ENCODE results near the gene TSFM. TPM values are rescaled to one million over a fixed set of nuclear protein-coding genes. Genes with fewer than 3 reads are reported as not detected.
"Not testable (repeated sequence)": the region's sequence is repeated elsewhere in the genome, so short reads cannot be mapped to it uniquely, and the experiment has no call there.

The TSFM gene
- total RNA-seq, 1 donor from 2014 or later = 36.3 TPM

DNA sequence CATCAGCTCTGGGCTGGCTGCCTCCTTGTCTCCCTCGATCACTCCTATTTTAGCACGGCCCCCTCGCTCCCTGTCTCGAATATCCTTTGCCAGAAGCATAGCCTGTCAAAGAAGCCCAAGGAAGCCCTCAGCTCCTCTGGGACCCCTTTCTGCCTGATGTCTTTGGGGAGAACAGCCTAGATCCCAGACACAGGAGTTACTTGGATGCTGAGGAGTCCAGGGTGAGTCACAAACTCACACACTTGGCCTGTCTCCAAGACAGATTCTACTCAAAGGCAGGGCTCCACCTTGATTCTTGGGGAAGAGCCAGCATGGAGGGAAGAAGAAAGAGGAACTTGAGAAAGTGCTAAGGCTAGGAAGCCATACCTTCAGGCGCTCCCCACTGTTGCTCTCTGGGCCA is 27.9 kb downstream of the TSFM start:
- intact Hi-C loops (cut with micrococcal nuclease) = no loop called here

DNA sequence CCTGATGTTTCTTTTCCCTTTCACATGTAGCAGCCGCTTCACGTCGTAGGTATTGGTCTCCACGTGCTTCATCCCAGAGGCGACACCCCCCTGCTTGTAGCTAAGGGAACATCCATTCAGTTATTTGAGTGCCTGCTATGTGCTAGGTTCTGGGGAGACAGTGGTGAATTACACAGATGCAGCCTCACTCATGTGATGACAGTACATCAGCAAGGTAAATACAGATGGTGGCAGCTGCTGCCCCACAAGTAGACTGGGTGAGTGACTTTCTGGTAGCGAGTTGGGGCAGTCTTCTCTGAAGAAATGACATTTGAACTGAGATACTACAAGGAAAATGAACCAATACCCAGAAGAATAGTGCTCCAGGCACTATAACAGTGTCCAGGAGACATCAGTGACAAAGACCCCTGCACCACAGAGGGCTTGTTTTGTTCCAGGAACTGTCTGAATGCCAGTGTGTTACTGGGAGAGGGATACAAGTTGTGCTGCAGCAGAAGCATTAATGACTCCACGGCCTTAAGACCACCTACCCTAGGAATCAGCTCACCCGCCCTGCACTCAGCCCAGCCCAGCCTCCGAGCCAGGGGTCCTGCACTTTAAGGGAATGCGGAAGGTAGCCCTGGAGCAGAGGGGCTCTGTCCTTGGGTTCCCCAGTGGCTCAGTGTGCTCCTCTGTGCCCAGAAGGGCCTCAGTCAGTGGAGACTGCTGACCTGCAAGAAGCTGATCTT is 28.6 kb downstream of the TSFM start:
- intact Hi-C loops (cut with micrococcal nuclease) = no loop called here

DNA sequence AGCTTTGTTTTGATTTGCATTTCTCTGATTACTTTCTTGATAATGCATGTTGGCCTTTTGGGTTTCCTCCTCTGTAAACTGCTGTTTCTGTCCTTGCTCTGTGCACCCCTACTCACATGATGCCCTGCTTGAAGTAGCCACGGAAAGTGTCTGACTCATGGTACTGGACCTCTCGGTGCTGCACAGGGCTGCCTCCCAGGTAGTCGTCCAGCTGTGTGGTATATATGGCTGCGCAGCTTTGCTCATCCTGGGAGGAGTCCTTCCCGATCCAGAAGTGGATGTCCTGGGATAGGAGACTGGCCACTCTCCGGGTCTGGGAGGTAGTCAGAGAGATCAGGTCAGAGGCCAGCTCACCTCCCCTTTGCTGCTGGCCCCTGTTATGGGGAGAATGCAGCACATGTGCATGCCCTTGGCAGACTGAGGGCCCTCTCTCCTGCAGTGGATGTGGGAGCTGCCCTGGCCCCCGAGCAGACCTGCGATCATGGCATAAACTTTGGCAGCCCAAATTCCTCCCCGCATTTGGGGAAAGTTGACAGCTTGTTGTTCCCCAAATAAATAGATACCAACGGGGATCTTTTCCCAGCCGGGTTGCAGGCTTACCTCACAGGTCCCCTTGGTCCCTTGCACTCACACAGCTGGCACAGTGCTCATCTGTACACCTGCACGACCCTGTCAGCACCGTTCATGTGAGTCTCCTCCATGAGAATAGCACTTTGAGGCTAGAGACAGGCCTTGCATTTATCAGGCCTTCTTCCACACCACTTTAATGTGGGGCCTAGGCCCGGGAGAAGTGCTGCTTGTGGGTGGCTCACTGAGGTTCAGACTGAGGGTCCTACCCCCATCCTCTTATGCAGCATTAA is 30.8 kb downstream of the TSFM start:
- intact Hi-C loops (cut with micrococcal nuclease) = no loop called here

DNA sequence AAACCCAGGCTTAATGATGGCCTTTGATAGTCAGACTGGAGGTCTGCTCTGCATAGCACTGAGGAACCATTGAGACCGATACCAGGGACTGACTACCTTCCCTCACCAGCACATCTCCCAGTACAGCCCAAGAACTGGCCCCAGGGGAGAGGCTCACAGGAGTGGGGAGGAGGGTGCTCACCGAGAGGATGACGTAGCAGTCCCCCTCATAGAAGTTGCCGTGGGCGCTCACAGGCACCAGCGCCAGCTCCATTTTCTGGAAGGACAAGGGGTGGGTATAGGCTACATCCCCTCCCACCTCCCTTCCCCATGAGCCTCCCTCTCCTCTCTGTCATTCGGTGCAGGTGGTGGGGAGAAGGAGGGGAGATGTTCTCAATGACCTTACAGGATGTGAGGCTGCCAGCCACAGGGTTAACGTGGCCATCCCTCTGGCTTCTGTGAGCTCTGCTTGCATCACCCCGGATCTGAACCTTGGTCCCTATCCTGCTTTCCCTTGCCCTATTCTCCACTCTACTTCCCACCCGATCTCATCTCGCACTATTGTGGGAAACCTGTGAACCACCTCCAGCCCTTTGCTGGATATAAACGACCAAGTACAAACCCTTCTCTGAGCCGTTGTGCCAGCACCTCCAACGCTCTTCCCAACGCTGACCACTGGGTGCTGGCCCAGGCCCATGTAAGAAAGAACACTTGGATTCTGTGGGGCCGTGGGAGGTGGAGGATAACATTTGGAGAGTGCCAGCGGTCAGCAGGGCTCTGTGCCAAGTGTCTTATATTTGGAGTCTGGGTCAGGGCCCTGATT is 31.6 kb downstream of the TSFM start:
- intact Hi-C loops (cut with micrococcal nuclease) = no loop called here

DNA sequence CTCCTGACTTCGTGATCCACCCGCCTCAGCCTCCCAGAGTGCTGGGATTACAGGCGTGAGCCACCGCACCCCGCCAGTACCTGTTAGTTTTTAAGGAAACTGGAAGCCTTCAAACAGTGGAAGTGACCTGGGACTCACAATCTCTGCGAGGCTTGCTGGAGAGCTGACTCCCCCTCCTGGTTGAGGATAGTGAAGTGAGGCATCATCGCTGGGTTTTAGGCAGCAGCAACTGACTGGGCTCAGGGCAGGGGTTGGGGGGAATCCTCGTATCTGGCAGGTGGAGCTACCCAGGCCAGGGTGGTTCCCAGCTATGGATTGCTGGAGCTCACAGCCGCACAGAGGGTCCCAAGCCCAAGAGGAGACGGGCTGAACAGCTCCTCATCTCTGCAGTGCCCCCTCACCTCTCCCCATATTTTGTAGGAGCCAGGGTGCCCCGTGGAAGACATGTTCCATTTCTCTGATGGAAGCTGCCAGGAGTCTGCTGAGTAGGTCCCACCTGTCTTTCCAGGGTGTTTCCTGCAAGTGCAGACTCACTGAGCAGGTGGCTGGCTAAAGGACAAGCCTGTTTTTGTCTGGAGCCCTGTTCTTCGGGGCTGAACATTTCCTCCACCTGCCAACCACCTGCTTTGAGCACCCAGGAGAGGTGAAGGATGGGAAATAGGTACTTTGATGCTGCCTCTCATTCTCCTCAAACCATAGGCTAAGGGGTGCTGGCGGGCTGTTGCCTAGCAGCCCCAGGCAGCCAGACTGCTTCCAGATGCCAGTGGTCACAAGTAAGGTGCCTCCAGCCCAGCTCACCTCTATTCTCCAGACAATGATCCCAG is 32.8 kb downstream of the TSFM start:
- intact Hi-C loops (cut with micrococcal nuclease) = no loop called here

DNA sequence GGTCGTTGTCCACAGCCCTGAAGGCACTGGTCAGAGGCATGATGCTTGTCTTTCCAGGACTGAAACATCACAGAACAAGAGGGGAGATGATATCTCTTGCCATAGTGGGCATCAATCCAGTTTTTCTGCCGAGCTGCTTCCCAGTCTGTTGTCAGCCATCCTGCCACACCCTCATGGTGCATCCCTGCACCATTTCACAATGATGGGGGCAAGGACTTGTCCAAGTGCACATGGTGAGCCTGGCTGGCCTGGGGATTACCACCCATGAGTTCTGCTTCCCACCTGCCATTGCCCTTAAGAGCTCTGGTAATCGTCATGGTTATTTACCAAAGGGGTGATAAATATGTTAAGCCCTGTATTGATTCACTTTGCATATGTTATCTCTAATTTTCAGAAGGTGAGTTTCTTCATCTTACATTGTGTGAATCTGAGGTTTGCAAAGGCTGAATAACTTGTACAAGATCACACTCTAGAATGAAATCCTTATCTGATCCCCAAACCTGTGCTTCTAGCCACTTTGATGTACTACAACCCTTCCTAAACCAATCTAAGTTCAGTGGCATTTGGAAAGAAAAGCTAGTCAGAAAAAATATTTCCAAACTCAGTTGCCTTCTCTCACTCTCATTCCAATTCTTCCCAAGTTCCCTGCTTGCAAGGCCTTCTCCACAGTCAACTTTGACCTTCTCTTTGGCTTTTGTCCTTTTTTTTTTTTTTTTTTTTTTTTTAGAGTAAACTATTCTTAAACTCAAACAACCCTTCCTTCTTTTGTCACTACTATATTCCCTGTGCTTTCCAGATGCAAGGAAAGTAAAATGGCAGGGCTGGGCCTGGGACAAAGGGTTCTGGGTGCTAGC is 33.6 kb downstream of the TSFM start:
- intact Hi-C loops (cut with micrococcal nuclease) = no loop called here

DNA sequence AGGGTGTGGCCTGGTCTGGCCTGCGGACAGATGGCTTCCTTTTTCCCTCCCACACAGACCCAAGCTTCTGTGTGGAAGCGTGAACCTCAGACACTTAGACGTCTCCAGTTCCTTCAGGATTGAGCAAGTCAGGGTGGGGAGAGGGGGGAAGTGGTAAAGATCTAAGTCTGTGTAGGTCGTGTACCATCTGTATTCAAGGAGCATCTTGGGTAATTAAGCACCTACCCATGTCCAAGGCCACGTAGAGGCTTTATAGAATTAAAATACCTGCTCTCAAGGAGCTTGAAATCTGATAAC is 34.2 kb downstream of the TSFM start:
- intact Hi-C loops (cut with micrococcal nuclease) = no loop called here

DNA sequence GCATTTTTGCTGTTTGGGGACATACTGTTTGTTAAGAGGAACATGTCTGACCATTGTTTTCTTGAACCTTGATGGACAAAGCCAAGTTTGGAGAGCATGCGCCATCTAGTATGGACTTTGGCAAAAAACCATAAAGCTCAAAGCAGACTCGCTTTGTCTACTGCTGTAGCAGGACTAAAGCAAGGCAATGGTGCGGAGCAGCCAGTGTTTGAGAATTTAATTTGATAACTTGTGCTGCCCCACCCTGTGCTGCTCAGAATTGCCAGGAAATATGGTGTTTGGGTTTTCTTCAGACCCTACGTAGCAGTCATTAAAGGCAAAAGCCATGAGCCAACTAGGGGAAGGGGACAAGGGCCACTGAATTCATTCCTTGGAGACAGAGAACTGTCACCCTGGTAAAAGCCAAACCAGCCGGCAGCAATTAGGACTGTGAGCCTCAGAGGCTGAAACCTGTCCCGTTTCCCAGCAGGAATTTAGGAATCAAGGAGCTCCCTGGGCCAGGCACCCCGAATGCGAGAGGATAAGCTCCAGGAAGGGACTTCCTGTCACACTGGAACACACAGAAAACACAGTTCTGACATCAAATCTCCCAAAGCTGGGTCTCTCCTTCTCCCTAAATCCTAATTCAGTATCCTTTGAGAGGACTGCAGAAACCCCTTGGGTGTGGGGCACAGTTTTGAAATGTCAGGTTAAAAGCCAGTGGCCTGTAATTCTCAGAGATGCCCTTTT is 34.8 kb downstream of the TSFM start:
- intact Hi-C loops (cut with micrococcal nuclease) = no loop called here

DNA sequence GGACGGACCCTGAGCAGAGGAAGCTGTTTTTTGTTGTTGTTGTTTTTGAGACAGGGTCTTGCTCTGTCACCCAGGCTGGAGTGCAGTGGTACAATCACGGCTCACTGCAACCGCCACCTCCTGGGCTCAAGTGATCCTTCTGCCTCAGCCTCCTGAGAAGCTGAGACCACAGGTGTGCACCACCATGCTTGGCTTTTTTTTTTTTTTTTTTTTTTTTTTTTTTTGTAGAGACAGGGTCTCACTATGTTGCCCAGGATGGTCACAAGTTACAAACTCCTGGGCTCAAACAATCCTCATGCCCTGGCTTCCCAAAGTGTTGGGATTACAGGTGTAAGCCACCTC is 35.4 kb downstream of the TSFM start:
- intact Hi-C loops (cut with micrococcal nuclease) = not testable (repeated sequence)

DNA sequence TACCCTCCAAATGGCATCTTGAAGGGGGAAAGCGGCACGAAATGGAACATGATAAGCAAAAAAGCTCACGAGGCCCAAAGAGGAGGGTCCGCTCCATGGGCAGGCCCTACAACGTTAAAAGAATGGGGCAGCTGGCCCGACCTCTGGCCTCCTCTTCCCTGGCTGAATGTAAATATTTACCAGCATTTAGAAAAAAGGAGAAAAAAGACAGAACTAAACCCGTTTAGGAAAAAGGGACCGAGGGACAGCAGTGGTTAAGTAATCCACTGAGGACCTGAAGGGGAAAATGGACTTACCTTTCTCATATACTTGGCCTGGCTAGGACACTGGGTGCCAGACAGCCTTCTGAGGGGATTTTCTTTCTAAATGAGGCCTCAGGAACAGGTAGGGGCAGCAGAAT is 37.5 kb downstream of the TSFM start:
- intact Hi-C loops (cut with micrococcal nuclease) = not testable (repeated sequence)

DNA sequence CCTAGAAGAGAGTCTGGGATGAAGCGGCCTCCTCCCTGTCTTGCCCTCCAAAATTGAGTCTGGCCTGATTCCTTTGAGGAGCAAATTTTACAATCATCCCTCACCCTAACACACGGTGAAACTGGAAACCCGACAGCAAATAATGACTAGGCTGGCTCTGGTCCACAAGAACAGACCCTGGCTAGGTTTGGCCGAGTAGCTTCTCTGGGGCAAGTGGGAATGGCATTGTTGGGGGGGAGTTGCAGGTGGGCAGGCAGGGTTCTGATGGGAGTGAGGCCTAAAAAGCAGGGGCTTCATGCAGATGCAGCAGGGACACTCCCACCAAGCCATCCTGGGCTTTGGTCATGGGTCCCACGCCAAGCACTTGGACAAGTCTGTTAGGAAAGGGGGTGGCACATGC is 38.4 kb downstream of the TSFM start:
- intact Hi-C loops (cut with micrococcal nuclease) = not testable (repeated sequence)

DNA sequence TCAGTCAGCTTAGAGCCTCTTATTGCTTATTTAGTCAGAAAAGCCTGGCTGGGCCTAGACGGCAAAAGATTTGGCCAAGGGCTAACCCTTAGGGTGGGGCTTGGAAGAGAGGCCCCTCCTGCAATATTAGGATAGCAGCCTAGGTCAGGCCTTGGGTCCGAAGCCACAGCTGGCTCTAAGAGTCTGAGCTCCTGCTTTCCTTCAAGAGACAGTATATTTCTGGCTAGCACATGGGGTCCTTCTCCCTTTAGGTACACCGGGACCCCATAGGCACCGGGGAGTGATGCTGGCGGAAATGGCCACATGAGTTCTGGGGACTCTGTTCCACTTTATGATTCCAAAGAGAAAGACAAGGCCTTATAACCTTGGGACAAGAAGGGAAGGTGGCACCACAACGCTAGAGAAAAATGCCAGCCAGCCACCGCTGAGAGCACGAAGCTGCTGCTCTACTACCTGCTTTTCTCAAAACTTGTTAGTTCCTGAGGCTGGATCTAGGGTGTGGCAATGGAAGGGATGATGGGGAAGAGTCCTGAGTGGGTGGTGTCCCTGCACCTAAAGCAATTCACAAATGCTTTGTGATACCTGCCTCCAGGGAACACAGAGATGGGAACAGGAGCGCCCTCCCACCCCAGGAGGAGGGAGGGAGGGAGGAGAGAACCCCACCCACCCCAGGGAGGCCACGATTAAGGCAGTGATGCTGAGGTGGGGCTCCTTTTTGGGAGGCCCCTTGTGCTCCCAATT is 39.1 kb downstream of the TSFM start:
- intact Hi-C loops (cut with micrococcal nuclease) = no loop called here

DNA sequence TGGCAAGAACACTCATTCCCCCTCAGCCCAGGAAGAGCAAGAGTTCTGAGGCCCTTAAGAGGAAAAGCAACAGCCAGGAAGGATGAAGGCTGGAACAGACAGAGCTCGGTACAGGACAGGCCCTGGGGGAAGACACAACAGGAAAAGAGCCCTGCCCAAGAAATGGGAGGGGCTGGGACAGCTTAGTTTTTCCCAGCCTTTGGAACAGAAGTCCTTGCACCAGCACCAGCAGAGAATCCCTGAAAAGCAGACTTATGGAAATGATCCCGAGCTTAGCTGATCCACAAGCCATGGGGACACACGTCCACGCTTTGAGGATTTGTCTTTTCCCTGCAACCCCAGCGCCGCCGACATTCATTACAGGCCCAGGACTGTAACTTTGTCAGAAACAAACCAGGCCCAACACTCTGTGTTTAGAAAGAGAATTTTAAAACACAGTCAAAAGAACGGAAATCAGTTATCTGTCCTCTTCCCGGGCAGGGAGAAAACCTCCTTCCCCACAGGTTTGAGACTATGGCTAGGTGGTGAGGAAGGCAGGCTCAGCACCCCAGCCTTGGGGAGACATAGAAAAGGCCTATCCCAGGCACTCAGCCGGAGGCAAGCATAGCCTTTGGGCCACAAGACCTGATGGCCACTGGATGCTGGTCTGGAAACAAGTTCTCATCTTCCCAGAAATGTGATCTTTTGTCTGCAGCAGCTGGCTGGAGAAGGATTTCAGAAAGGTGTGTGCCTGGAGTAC is 40.0 kb downstream of the TSFM start:
- intact Hi-C loops (cut with micrococcal nuclease) = no loop called here

DNA sequence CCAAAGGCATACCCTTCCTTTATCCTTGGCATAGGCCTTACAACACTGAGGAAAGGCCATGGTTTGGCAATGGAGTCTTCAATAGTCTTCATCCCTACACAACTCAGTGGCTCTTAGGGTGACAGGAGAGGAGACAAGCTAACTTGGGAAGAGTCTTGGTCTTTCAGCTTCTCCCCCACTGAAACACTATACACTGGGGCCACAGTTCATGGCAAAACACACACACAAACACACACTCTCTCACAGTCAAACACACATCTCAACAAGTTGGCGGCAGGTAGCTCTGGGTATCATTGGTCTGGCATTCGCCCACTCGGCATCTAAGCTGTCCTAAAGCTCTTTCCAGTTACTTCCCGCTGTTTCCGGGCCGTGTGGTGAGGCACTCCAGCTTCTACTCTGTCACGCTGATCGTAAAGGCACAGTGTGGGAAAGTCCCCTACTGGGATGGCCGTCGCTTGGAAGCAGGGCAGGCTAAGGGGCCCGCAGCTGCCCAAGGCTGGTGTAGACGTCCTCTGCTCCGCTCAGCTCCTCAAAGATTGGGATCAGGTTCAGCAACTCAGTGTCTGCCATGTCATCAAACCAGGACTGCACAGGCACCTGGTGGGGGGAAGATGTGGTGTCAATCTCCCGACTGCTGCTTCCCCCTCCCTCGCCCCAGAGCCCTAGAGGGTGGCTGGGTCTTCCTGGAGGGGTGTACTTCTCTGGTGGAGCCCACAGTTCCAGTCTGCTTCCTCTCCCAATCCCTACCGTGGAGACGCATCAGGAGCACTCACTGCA is 40.7 kb downstream of the TSFM start:
- intact Hi-C loops (cut with micrococcal nuclease) = no loop called here

DNA sequence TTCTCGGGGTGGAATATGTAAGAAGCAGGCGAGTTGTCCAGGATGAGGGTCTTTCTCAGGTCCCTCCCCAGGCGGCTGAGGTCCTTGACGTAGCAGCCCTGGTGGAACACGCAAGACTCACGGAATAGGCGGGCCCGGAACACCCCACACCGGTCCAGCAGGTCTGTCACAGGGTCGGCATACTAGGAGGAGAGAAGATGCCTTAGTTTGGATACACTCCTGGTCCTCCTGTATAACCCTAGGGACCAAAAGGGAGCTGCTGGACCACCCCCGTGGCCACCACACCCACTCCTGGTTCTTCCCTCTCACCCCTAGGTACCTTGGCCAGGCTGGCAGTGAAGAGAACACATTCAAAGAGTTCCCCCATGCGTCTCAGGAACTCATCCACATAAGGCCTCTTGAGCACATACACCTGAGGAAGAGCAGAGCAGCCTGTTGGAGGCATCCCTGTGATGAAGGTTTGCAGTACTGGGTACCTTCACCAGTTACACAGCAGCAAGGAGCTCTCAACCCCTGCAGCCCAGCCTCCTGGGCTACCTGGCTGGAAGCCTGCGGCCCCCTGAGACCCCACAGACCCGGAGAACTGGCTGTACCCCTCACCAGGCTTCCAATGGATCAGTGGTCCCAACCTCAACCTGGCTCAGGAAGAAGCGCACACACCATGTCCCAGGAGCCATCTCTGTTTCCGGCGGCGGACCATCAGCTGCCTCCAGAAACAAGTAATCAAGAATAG is 41.5 kb downstream of the TSFM start:
- intact Hi-C loops (cut with micrococcal nuclease) = no loop called here

DNA sequence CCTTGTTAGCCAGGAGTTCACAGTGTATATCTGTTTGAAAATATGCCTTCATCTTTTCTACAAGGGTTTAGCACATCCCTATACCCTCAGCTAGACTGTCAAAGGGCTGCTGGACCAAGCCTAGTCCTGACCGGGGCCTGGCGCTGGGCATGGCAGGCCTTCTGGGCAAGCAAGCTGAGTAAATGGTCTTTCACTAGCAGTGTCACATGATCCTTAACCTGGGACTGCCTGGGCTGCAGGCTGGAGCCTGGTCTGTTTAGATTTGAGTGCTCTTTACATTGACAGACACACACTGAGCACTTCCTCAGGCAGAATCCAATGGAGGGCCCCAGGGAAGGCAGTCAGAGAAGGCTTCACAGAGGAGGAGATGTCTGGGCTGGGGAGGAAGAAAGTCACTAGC is 42.9 kb downstream of the TSFM start:
- intact Hi-C loops (cut with micrococcal nuclease) = no loop called here

DNA sequence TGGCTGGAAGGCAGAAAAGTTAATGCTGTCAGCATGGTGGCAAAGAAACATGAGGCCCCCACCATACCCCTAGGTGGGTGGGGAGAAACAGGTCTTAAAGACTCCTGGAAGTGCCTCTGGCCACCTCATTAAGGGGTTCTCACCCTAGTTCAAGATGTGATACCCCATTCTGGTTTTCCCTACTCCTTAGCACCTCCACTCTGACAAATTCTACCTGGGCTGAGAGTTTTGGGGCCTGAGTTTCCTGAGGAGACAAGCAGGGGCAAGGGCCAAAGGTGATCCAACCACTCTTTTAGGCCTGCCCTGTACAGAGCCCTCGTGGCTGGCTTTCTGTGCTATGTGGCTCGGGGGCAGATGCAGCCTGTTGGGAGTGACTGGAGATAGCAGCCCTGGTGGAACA is 43.8 kb downstream of the TSFM start:
- intact Hi-C loops (cut with micrococcal nuclease) = no loop called here

All from T-helper 2 cell treated with Interferon-gamma antibody and Interleukin-4, amounts not matched to agents 100 ng/mL and 5 ng/mL, for 36 hours (primary cell).